ENCODE measurements around the gene SH2B3. TPM values are rescaled to one million over a fixed set of nuclear protein-coding genes. Genes with fewer than 3 reads are reported as not detected.

Gene SH2B3
- 37.6 and 56.8 TPM in 2 replicates for total RNA-seq

GRCh38 chr12:111405859-111406473 lies at the start of gene SH2B3:
Gene SH2B3 (plus strand): TSS chr12:111405923. CDS start chr12:111418146, 12,223 bp downstream.

GRCh38 chr12:111368788-111369495 lies 36.8 kb upstream of the SH2B3 start, which contains the start of gene PHETA1:
Gene PHETA1 (minus strand): TSS chr12:111369095. CDS start chr12:111363427, 5,668 bp downstream.

Other genes starting within 250 kb of the SH2B3 start
- 3.9 and 9.9 TPM in 2 replicates for gene PHETA1, start 36.8 kb upstream of the SH2B3 start, total RNA-seq
- 15.4 and 40.9 TPM in 2 replicates for gene ATXN2, start 193.4 kb downstream of the SH2B3 start, total RNA-seq